Ovary (tissue), 9 donors: Measurements from ENCODE around the gene UBR3. TPM values are rescaled to one million over a fixed set of nuclear protein-coding genes. Genes with fewer than 3 reads are reported as not detected.

Source experiments
- DNase-seq, 5 donors: peaks; one replicate each; pipeline ENCODE4 v3.0.0-alpha.2; 2019 to 2020
- H3K27ac ChIP-seq, 2 donors: fragments of 200-600 bp; one replicate each; pipeline versions ENCODE4 v1.5.1 to v1.8.0; 2019 to 2022
- H3K27me3 ChIP-seq: fragments of 200-600 bp; one replicate; pipeline ENCODE4 v1.8.0; 2022
- H3K36me3 ChIP-seq: fragments of 200-600 bp; sonication (generic); one replicate; pipeline ENCODE4 v1.5.1; 2019
- H3K4me1 ChIP-seq: one replicate; pipeline ENCODE4 v1.8.1; 2013; ENCODE audit warnings: mild to moderate bottlenecking, moderate library complexity; ENCODE audit not compliant: insufficient read depth
- H3K4me3 ChIP-seq: fragments of 200-600 bp; sonication (generic); one replicate; pipeline ENCODE4 v1.5.1; 2017
- H3K9me3 ChIP-seq, 2 donors: fragments of 200-600 bp in 1 of 2; sonication (generic) in 1 of 2; one replicate each; pipeline versions ENCODE4 v1.5.1 to v1.8.1; 2013 to 2019; ENCODE audit warnings: mild to moderate bottlenecking in 1 of 2, moderate library complexity in 1 of 2
- CTCF ChIP-seq, 3 donors: fragments of 450-650 bp in 2 of 3; fragments of 200-600 bp in 1 of 3; IDR thresholded peaks; one replicate each; pipeline versions ENCODE4 v1.5.1 to v1.8.0; 2016 to 2022; ENCODE audit warnings: antibody characterized with exemption in 3 of 3, mild to moderate bottlenecking in 1 of 3
- EP300 ChIP-seq: sonication (generic); formaldehyde crosslinking; IDR thresholded peaks from one replicate; pipeline ENCODE4 v1.6.1; 2017; ENCODE audit warnings: antibody characterized with exemption
- POLR2A ChIP-seq: fragments of 450-650 bp; IDR thresholded peaks from one replicate; pipeline ENCODE4 v1.6.1; 2017; ENCODE audit warnings: antibody characterized with exemption, mild to moderate bottlenecking, moderate library complexity
- WGBS, 3 donors: extraction: QIAGEN DNeasy Blood & Tissue Kit in 1 of 3; methylation state at CpG; one replicate each; pipeline versions ENCODE4 v1.1.5 to v1.1.7; 2013 to 2017; 5-methylcytosine and 5-hydroxymethylcytosine counted together
- intact Hi-C, 4 donors: fragments of 100-400 bp; cut with DNase I; formaldehyde crosslinking; loops; one replicate each; pipeline versions ENCODE4 v1.11.0 to v1.15.1; 2022 to 2023
- polyA plus RNA-seq, 2 donors: library from polyadenylated mRNA; stranded (reverse); fragments of 200-250 nt in 1 of 2; fragments of 350-450 nt in 1 of 2; fragmentation: Illumina TruSeq in 1 of 2; extraction: RNeasy Lipid Tissue Mini Kit (QIAGEN cat#74804) in 1 of 2; gene quantifications; one replicate each; pipeline ENCODE4 v1.2.3, GENCODE V29; 2013 to 2014
- total RNA-seq, 7 donors: library from RNA; depleted of rRNA in 2 of 7; stranded (reverse); fragments of >200 nt in 2 of 7; fragmentation: NEBNext Ultra II Directional in 3 of 7; extraction: Animal tissue kit (Norgen Biotek cat#: 25700) in 3 of 7; gene quantifications; one replicate each; pipeline versions ENCODE4 v1.1.0 to v1.2.4, GENCODE V29; 2016 to 2023
- donor health status: DM: no; HTN: no; CAD: no; lungs with moderate emphysema.
- donor health status: DM: no; HTN: no; CAD: no.
- donor health status: Bipolar disorder and iron deficiency.
- donor health status: DM: yes; HTN: yes; CAD: no.
- donor health status: DM: no; HTN: no; CAD: no.
- donor health status: DM: yes; HTN: yes; CAD: no.

Gene UBR3
- total and polyA plus RNA-seq, 9 donors: 13.6 to 63.4 (median 45.1) TPM

- Histone ChIP-seq H3K27ac (no peak overlapping the region), H3K27me3 (no peaks in the 10 kb centered on the region), H3K36me3 (no peaks in the 10 kb centered on the region), H3K4me3 (no peak overlapping the region), H3K9me3 (no peaks in the 10 kb centered on the region), H3K4me1 (no peaks in the 10 kb centered on the region)
- DNase-seq: no peak
- 79 to 94% (median 88%) methylated on average over 2 of the region's 2 CpGs for WGBS, 3 donors
- TF ChIP-seq CTCF (IDR thresholded peaks at IDR 0.05) (no peak), EP300 (no peak), POLR2A (no peak)
- intact Hi-C loops: no loop called here
Measured at GRCh38 chr2:170063456-170064235, 236.4 kb downstream of the UBR3 start.

- H3K4me1 ChIP-seq: no peaks in the 10 kb centered on the region
- no peaks in the 10 kb centered on the region for H3K9me3 ChIP-seq
- 72 to 97% (median 96%) methylated on average over 2 of the region's 2 CpGs for WGBS, 3 donors
- no peak overlapping the region for H3K27ac ChIP-seq
- no peak for TF ChIP-seq POLR2A
- TF ChIP-seq EP300: no peak
- TF ChIP-seq CTCF (IDR thresholded peaks at IDR 0.05): no peak
- no peak for DNase-seq
- H3K4me3 ChIP-seq: no peak overlapping the region
- H3K27me3 ChIP-seq: no peaks in the 10 kb centered on the region
- intact Hi-C loops: no loop called here
- H3K36me3 ChIP-seq: no peaks in the 10 kb centered on the region
Measured at GRCh38 chr2:170070778-170071177, 243.5 kb downstream of the UBR3 start.

- Histone ChIP-seq H3K4me3 (no peak overlapping the region), H3K4me1 (no peaks in the 10 kb centered on the region), H3K27me3 (no peaks in the 10 kb centered on the region), H3K9me3 (no peaks in the 10 kb centered on the region), H3K27ac (no peak overlapping the region), H3K36me3 (no peaks in the 10 kb centered on the region)
- TF ChIP-seq POLR2A (no peak), CTCF (IDR thresholded peaks at IDR 0.05) (no peak), EP300 (no peak)
- intact Hi-C loops: no loop called here
- peak in 4 of 5 donors; percentile 14 to 36 (median 32) for DNase-seq
- 3 to 16% (median 5%) methylated on average over 2 of the region's 2 CpGs for WGBS, 3 donors
Measured at GRCh38 chr2:170073288-170073687, 246.0 kb downstream of the UBR3 start.

- 86 to 96% (median 95%) methylated on average over 1 of the region's 1 CpG for WGBS, 3 donors
- Histone ChIP-seq H3K36me3 (no peaks in the 10 kb centered on the region), H3K27me3 (no peaks in the 10 kb centered on the region), H3K4me1 (no peaks in the 10 kb centered on the region), H3K4me3 (no peak overlapping the region), H3K27ac (no peak overlapping the region), H3K9me3 (no peaks in the 10 kb centered on the region)
- intact Hi-C loops: no loop called here
- no peak for TF ChIP-seq CTCF (IDR thresholded peaks at IDR 0.05)
- TF ChIP-seq POLR2A: no peak
- TF ChIP-seq EP300: no peak
- DNase-seq: no peak
Measured at GRCh38 chr2:170076189-170076588, 248.9 kb downstream of the UBR3 start.
